Measurements from ENCODE around the gene IMMP2L. TPM values are rescaled to one million over a fixed set of nuclear protein-coding genes. Genes with fewer than 3 reads are reported as not detected.

IMMP2L gene
- total RNA-seq, 1 donor from 2014 or later: 17.8 TPM

GRCh38 chr7:111088328-111088727 is 474.0 kb downstream of the IMMP2L start:
- Histone ChIP-seq H3K27me3 (ENCODE audit: low read depth) (no peaks in the 10 kb centered on the region), H3K4me1 (peaks cover 34% of the 10 kb centered on the region), H3K36me3 (no peaks in the 10 kb centered on the region), H3K4me3 (no peak overlapping the region), H3K9me3 (replicated peaks) (no peaks in the 10 kb centered on the region), H3K27ac (replicated peaks) (no peak overlapping the region)
- DNase-seq: no peak
- intact Hi-C loops (cut with micrococcal nuclease): loop anchor here (5.0 kb wide), 1 partner anchor 399 kb away; no protein-coding TSS in a partner anchor
- no peak for TF ChIP-seq CTCF (IDR thresholded peaks at IDR 0.05; ENCODE audit: borderline replicate concordance)

- no peak for TF ChIP-seq CTCF (IDR thresholded peaks at IDR 0.05; ENCODE audit: borderline replicate concordance)
- Histone ChIP-seq H3K36me3 (no peaks in the 10 kb centered on the region), H3K9me3 (replicated peaks) (no peaks in the 10 kb centered on the region), H3K27ac (replicated peaks) (no peak overlapping the region), H3K4me3 (no peak overlapping the region), H3K27me3 (ENCODE audit: low read depth) (no peaks in the 10 kb centered on the region), H3K4me1 (peaks cover 16% of the 10 kb centered on the region)
- intact Hi-C loops (cut with micrococcal nuclease): loop anchor here (5.0 kb wide), 1 partner anchor 401 kb away; no protein-coding TSS in a partner anchor
- DNase-seq: no peak
Observed at GRCh38 chr7:111086532-111086931, 475.8 kb downstream of the IMMP2L start.

- Histone ChIP-seq H3K27ac (replicated peaks) (no peak overlapping the region), H3K9me3 (replicated peaks) (no peaks in the 10 kb centered on the region), H3K36me3 (no peaks in the 10 kb centered on the region), H3K4me1 (peaks cover 5% of the 10 kb centered on the region), H3K4me3 (no peak overlapping the region), H3K27me3 (ENCODE audit: low read depth) (no peaks in the 10 kb centered on the region)
- TF ChIP-seq CTCF (IDR thresholded peaks at IDR 0.05; ENCODE audit: borderline replicate concordance): no peak
- intact Hi-C loops (cut with micrococcal nuclease): loop anchor here (5.0 kb wide), 1 partner anchor 402 kb away; no protein-coding TSS in a partner anchor
- DNase-seq: no peak
Observed at GRCh38 chr7:111085356-111085755, 476.9 kb downstream of the IMMP2L start.

GRCh38 chr7:111083413-111083812 is 478.9 kb downstream of the IMMP2L start:
- intact Hi-C loops (cut with micrococcal nuclease): no loop called here
- H3K4me3 ChIP-seq: no peak overlapping the region
- no peak for DNase-seq
- no peaks in the 10 kb centered on the region for H3K4me1 ChIP-seq
- no peaks in the 10 kb centered on the region for H3K27me3 ChIP-seq (ENCODE audit: low read depth)
- no peak for TF ChIP-seq CTCF (IDR thresholded peaks at IDR 0.05; ENCODE audit: borderline replicate concordance)
- no peaks in the 10 kb centered on the region for H3K36me3 ChIP-seq
- H3K9me3 ChIP-seq (replicated peaks): no peaks in the 10 kb centered on the region
- H3K27ac ChIP-seq (replicated peaks): no peak overlapping the region

GRCh38 chr7:111082351-111082750 is 479.9 kb downstream of the IMMP2L start:
- no peaks in the 10 kb centered on the region for H3K36me3 ChIP-seq
- H3K27me3 ChIP-seq (ENCODE audit: low read depth): no peaks in the 10 kb centered on the region
- no peak for DNase-seq
- no peaks in the 10 kb centered on the region for H3K4me1 ChIP-seq
- no peaks in the 10 kb centered on the region for H3K9me3 ChIP-seq (replicated peaks)
- intact Hi-C loops (cut with micrococcal nuclease): no loop called here
- H3K27ac ChIP-seq (replicated peaks): no peak overlapping the region
- no peak overlapping the region for H3K4me3 ChIP-seq
- TF ChIP-seq CTCF (IDR thresholded peaks at IDR 0.05; ENCODE audit: borderline replicate concordance): no peak

Measured in left ventricle myocardium inferior (tissue), 1 donor.